ENCODE measurements around the gene GPR142.

- TF ChIP-seq, protein P1, sequence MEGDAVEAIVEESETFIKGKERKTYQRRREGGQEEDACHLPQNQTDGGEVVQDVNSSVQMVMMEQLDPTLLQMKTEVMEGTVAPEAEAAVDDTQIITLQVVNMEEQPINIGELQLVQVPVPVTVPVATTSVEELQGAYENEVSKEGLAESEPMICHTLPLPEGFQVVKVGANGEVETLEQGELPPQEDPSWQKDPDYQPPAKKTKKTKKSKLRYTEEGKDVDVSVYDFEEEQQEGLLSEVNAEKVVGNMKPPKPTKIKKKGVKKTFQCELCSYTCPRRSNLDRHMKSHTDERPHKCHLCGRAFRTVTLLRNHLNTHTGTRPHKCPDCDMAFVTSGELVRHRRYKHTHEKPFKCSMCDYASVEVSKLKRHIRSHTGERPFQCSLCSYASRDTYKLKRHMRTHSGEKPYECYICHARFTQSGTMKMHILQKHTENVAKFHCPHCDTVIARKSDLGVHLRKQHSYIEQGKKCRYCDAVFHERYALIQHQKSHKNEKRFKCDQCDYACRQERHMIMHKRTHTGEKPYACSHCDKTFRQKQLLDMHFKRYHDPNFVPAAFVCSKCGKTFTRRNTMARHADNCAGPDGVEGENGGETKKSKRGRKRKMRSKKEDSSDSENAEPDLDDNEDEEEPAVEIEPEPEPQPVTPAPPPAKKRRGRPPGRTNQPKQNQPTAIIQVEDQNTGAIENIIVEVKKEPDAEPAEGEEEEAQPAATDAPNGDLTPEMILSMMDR (IDR thresholded peaks at IDR 0.05), result no peak
- TF ChIP-seq POLR2A (IDR thresholded peaks at IDR 0.05), result no peak
Observed at GRCh38 chr17:74407384-74407783, 40.1 kb downstream of the GPR142 start.

Measured in lower leg skin (tissue), 3 donors.